D721Med (cell line): ENCODE results near the gene LDHB.

Source experiments
- DNase-seq: peaks from one replicate; pipeline ENCODE4 v3.0.0; 2011; ENCODE audit warnings: low spot score; ENCODE audit not compliant: insufficient read length
- FAIRE-seq: peaks from 2 replicates; lab custom pipeline; 2011; peaks lifted over from hg19 to GRCh38; lab: Jason Lieb, UNC
- TF ChIP-seq, protein P1 (sequence below): IDR thresholded peaks from 2 replicates; pipeline ENCODE4 v1.5.1; 2012; ENCODE audit warnings: mild to moderate bottlenecking, control low read depth; ENCODE audit not compliant: insufficient read depth; ENCODE audit errors: missing control alignments

LDHB gene

GRCh38 chr12:21657326-21658077 is at the start of gene LDHB:
LDHB (minus strand) TSS chr12:21657842; CDS start chr12:21654671, 3,171 bp downstream.
- FAIRE-seq = peak; percentile 38

GRCh38 chr12:21704847-21705246 is 47.2 kb upstream of the LDHB start:
- TF ChIP-seq, protein P1, sequence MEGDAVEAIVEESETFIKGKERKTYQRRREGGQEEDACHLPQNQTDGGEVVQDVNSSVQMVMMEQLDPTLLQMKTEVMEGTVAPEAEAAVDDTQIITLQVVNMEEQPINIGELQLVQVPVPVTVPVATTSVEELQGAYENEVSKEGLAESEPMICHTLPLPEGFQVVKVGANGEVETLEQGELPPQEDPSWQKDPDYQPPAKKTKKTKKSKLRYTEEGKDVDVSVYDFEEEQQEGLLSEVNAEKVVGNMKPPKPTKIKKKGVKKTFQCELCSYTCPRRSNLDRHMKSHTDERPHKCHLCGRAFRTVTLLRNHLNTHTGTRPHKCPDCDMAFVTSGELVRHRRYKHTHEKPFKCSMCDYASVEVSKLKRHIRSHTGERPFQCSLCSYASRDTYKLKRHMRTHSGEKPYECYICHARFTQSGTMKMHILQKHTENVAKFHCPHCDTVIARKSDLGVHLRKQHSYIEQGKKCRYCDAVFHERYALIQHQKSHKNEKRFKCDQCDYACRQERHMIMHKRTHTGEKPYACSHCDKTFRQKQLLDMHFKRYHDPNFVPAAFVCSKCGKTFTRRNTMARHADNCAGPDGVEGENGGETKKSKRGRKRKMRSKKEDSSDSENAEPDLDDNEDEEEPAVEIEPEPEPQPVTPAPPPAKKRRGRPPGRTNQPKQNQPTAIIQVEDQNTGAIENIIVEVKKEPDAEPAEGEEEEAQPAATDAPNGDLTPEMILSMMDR = no peak
- no peak for FAIRE-seq

More at GRCh38 chr12:21657326-21658077, at the start of gene LDHB:
- DNase-seq = peak; percentile 48
- TF ChIP-seq, protein P1 = no peak

DNA sequence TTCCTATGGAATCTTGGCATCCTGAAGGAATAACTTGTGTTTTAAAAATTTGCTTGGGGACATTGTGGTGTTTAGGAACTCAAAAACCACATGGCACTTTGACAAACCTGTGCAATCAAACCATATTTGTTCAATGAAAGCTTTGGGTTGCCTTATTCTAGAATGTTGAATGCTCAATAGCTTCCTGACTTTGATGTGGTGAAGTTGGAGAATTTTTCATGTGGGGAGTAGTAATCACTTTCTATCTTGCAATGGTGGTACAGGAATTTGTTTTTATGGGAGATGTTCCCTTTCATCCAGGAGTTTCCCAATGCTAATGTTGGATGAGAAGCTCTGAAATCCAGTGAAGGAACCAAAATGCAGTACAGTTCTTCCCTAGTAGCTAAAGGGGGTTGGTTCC is 42.2 kb upstream of the LDHB start:
- no peak for FAIRE-seq
- TF ChIP-seq, protein P1 = no peak
- no peak for DNase-seq

More at GRCh38 chr12:21704847-21705246, 47.2 kb upstream of the LDHB start:
- DNase-seq = no peak

GRCh38 chr12:21697904-21698630 is 40.4 kb upstream of the LDHB start:
- no peak for DNase-seq

GRCh38 chr12:21696625-21697024 is 39.0 kb upstream of the LDHB start:
- TF ChIP-seq, protein P1 = no peak
- FAIRE-seq (no peak), DNase-seq (no peak)

More at GRCh38 chr12:21697904-21698630, 40.4 kb upstream of the LDHB start:
- TF ChIP-seq, protein P1 = peak; percentile 68
- peak; percentile 85 for FAIRE-seq

GRCh38 chr12:21695986-21696385 is 38.3 kb upstream of the LDHB start:
- TF ChIP-seq, protein P1 = no peak
- DNase-seq (no peak), FAIRE-seq (no peak)
